Breast epithelium (tissue), 3 donors: Measurements from ENCODE around the gene UNC13C.

Experiments used
- CTCF ChIP-seq, 3 donors: fragments of 450-650 bp; IDR thresholded peaks; one replicate each; pipeline ENCODE4 v1.5.1; 2016 to 2017; ENCODE audit warnings: antibody characterized with exemption in 3 of 3, mild to moderate bottlenecking in 3 of 3, moderate library complexity in 3 of 3
- POLR2A ChIP-seq: fragments of 450-650 bp; IDR thresholded peaks from one replicate; pipeline ENCODE4 v1.6.1; 2016; ENCODE audit warnings: antibody characterized with exemption, mild to moderate bottlenecking, moderate library complexity
- POLR2AphosphoS5 ChIP-seq, 3 donors: sonication (generic); formaldehyde crosslinking; IDR thresholded peaks; one replicate each; pipeline ENCODE4 v1.6.1; 2017; ENCODE audit warnings: antibody characterized with exemption in 3 of 3

DNA sequence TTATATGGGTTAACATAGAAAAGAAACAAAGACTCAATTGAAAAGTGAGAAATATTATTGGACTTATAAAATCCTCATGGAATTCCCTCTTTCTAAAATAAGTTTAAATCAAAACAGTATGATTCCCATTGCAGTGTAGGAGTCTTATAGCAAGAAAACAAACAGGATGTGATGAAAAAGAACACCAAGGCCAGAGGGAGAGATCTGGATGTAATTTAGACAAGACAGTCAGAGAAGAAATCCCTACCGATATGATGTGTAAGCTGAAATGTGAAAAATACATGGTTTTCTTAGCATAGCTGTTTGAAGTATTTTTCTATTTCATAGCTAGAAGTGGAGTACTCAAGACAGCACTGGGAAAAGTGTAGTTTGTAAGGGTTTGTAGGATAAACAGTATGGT is 697.0 kb downstream of the UNC13C start:
- TF ChIP-seq CTCF (IDR thresholded peaks at IDR 0.05) (no peak), POLR2A (no peak), POLR2AphosphoS5 (IDR thresholded peaks at IDR 0.05) (no peak)
